H1 (cell line): ENCODE data around the gene TUBE1. TPM values are rescaled to one million over a fixed set of nuclear protein-coding genes. Genes with fewer than 3 reads are reported as not detected.

Source experiments
- EP300 ChIP-seq, 2 experiments: IDR thresholded peaks; 1 replicate in 1 of 2; 2 replicates in 1 of 2; pipeline ENCODE4 v1.6.1; 2011 to 2012; ENCODE audit warnings: low read depth in 2 of 2, low read length in 2 of 2, mild to moderate bottlenecking in 2 of 2, borderline replicate concordance in 1 of 2, inconsistent platforms in 1 of 2, moderate library complexity in 1 of 2
- JUND ChIP-seq: IDR thresholded peaks from 2 replicates; pipeline ENCODE4 v1.6.1; 2011; ENCODE audit warnings: mild to moderate bottlenecking, improper control_type of control experiment, low read length
- KDM4A ChIP-seq: IDR thresholded peaks from one replicate; pipeline ENCODE4 v1.7.1; 2012; ENCODE audit warnings: low read depth, mild to moderate bottlenecking, moderate library complexity, low read length, inconsistent platforms; ENCODE audit not compliant: severe bottlenecking
- polyA plus RNA-seq, 7 experiments: library from polyadenylated mRNA; depleted of rRNA in 3 of 7; stranded (reverse) in 5 of 7; unstranded in 2 of 7; fragments of >200 nt in 5 of 7; fragments of 200-250 nt in 2 of 7; gene quantifications; 1 replicate in 5 of 7; 2 replicates in 1 of 7; 4 replicates in 1 of 7; pipeline versions ENCODE4 v1.2.1 to v1.2.3, GENCODE V29; 2011 to 2013; ENCODE audit warnings: missing spikeins in 2 of 7, mixed read lengths in 2 of 7
- total RNA-seq: library from RNA; stranded (reverse); fragmentation: NEBNext Ultra II Directional; extraction: Animal tissue kit (Norgen Biotek cat#: 25700); gene quantifications from 2 replicates; pipeline ENCODE4 v1.2.1, GENCODE V29; 2021
- TF ChIP-seq, protein P1 (sequence below): fragments of 300-600 bp; sonication (generic); IDR thresholded peaks from 2 replicates; pipeline ENCODE4 v1.7.1; 2012; ENCODE audit warnings: low read length, moderate library complexity, mild to moderate bottlenecking, inconsistent platforms; ENCODE audit not compliant: insufficient replicate concordance

TUBE1 gene
- total and polyA plus RNA-seq, 2 of the 8 experiments (the other 6 are each of a cell fraction or from before 2014, with no cell fraction given) = 8.0 to 15.9 TPM

- TF ChIP-seq, protein P1, sequence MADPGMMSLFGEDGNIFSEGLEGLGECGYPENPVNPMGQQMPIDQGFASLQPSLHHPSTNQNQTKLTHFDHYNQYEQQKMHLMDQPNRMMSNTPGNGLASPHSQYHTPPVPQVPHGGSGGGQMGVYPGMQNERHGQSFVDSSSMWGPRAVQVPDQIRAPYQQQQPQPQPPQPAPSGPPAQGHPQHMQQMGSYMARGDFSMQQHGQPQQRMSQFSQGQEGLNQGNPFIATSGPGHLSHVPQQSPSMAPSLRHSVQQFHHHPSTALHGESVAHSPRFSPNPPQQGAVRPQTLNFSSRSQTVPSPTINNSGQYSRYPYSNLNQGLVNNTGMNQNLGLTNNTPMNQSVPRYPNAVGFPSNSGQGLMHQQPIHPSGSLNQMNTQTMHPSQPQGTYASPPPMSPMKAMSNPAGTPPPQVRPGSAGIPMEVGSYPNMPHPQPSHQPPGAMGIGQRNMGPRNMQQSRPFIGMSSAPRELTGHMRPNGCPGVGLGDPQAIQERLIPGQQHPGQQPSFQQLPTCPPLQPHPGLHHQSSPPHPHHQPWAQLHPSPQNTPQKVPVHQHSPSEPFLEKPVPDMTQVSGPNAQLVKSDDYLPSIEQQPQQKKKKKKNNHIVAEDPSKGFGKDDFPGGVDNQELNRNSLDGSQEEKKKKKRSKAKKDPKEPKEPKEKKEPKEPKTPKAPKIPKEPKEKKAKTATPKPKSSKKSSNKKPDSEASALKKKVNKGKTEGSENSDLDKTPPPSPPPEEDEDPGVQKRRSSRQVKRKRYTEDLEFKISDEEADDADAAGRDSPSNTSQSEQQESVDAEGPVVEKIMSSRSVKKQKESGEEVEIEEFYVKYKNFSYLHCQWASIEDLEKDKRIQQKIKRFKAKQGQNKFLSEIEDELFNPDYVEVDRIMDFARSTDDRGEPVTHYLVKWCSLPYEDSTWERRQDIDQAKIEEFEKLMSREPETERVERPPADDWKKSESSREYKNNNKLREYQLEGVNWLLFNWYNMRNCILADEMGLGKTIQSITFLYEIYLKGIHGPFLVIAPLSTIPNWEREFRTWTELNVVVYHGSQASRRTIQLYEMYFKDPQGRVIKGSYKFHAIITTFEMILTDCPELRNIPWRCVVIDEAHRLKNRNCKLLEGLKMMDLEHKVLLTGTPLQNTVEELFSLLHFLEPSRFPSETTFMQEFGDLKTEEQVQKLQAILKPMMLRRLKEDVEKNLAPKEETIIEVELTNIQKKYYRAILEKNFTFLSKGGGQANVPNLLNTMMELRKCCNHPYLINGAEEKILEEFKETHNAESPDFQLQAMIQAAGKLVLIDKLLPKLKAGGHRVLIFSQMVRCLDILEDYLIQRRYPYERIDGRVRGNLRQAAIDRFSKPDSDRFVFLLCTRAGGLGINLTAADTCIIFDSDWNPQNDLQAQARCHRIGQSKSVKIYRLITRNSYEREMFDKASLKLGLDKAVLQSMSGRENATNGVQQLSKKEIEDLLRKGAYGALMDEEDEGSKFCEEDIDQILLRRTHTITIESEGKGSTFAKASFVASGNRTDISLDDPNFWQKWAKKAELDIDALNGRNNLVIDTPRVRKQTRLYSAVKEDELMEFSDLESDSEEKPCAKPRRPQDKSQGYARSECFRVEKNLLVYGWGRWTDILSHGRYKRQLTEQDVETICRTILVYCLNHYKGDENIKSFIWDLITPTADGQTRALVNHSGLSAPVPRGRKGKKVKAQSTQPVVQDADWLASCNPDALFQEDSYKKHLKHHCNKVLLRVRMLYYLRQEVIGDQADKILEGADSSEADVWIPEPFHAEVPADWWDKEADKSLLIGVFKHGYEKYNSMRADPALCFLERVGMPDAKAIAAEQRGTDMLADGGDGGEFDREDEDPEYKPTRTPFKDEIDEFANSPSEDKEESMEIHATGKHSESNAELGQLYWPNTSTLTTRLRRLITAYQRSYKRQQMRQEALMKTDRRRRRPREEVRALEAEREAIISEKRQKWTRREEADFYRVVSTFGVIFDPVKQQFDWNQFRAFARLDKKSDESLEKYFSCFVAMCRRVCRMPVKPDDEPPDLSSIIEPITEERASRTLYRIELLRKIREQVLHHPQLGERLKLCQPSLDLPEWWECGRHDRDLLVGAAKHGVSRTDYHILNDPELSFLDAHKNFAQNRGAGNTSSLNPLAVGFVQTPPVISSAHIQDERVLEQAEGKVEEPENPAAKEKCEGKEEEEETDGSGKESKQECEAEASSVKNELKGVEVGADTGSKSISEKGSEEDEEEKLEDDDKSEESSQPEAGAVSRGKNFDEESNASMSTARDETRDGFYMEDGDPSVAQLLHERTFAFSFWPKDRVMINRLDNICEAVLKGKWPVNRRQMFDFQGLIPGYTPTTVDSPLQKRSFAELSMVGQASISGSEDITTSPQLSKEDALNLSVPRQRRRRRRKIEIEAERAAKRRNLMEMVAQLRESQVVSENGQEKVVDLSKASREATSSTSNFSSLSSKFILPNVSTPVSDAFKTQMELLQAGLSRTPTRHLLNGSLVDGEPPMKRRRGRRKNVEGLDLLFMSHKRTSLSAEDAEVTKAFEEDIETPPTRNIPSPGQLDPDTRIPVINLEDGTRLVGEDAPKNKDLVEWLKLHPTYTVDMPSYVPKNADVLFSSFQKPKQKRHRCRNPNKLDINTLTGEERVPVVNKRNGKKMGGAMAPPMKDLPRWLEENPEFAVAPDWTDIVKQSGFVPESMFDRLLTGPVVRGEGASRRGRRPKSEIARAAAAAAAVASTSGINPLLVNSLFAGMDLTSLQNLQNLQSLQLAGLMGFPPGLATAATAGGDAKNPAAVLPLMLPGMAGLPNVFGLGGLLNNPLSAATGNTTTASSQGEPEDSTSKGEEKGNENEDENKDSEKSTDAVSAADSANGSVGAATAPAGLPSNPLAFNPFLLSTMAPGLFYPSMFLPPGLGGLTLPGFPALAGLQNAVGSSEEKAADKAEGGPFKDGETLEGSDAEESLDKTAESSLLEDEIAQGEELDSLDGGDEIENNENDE = no peak
- no peak for TF ChIP-seq KDM4A
- no peak for TF ChIP-seq EP300 (IDR thresholded peaks at IDR 0.05; ENCODE audit: borderline replicate concordance in 1 of 2, low read depth in 2 of 2, low read length in 2 of 2)
- TF ChIP-seq JUND = no peak
Measured at GRCh38 chr6:112113918-112114317, 26.6 kb upstream of the TUBE1 start (continued).
